CD14-positive monocyte (primary cell): ENCODE measurements around the gene FNDC3B. TPM values are rescaled to one million over a fixed set of nuclear protein-coding genes. Genes with fewer than 3 reads are reported as not detected.
A peak's percentile ranks its signal among the peaks of the same experiment; 100 is the strongest.

Experiments used
- DNase-seq, 3 donors: peaks; one replicate each; pipeline ENCODE4 v3.0.0-alpha.2; 2011 to 2022
- H2AFZ ChIP-seq: 2 replicates; pipeline ENCODE4 v1.6.0; 2012; ENCODE audit warnings: mild to moderate bottlenecking, low read depth, low read length, inconsistent platforms; ENCODE audit not compliant: insufficient read depth, poor library complexity, severe bottlenecking
- H3K27ac ChIP-seq, 2 donors: 1 replicate in 1 of 2; 2 replicates in 1 of 2; pipeline ENCODE4 v1.5.1; 2012 to 2013; ENCODE audit warnings: low read length in 2 of 2, control low read depth in 1 of 2, inconsistent platforms in 1 of 2, low read depth in 1 of 2, mild to moderate bottlenecking in 1 of 2
- H3K27me3 ChIP-seq, 2 donors: one replicate each; pipeline versions ENCODE4 v1.6.0 to v1.6.1; 2011 to 2013; ENCODE audit warnings: low read length in 2 of 2; ENCODE audit not compliant: control insufficient read depth in 2 of 2, insufficient read depth in 2 of 2
- H3K36me3 ChIP-seq, 2 donors: replicated peaks in 1 of 2; 1 replicate in 1 of 2; 2 replicates in 1 of 2; pipeline versions ENCODE4 v1.5.1 to v1.6.1; 2012 to 2013; ENCODE audit warnings: low read length in 2 of 2, control low read depth in 1 of 2, inconsistent platforms in 1 of 2, mild to moderate bottlenecking in 1 of 2; ENCODE audit not compliant: insufficient read depth in 2 of 2, control insufficient read depth in 1 of 2
- H3K4me1 ChIP-seq, 2 donors: 1 replicate in 1 of 2; 2 replicates in 1 of 2; pipeline versions ENCODE4 v1.5.1 to v1.6.1; 2012 to 2013; ENCODE audit warnings: low read length in 2 of 2, control low read depth in 1 of 2, inconsistent platforms in 1 of 2, mild to moderate bottlenecking in 1 of 2, moderate library complexity in 1 of 2; ENCODE audit not compliant: insufficient read depth in 2 of 2, control insufficient read depth in 1 of 2
- H3K4me2 ChIP-seq: replicated peaks from 2 replicates; pipeline ENCODE3; 2012; ENCODE audit warnings: low read length, moderate library complexity, mild to moderate bottlenecking; ENCODE audit not compliant: poor library complexity, severe bottlenecking; ENCODE audit errors: extremely low read depth
- H3K4me3 ChIP-seq, 3 experiments: fragments of 200-600 bp in 1 of 3; sonication (generic) in 1 of 3; replicated peaks in 1 of 3; 1 replicate in 2 of 3; 2 replicates in 1 of 3; pipeline ENCODE4 v1.5.1; 2011 to 2013; ENCODE audit warnings: low read length in 3 of 3, mild to moderate bottlenecking in 3 of 3, control low read depth in 2 of 3, low read depth in 2 of 3, inconsistent platforms in 1 of 3, moderate library complexity in 1 of 3
- H3K79me2 ChIP-seq: 2 replicates; pipeline ENCODE4 v1.6.0; 2012; ENCODE audit warnings: mild to moderate bottlenecking, control low read depth, inconsistent platforms, low read length, moderate library complexity; ENCODE audit not compliant: insufficient read depth
- H3K9ac ChIP-seq: 2 replicates; pipeline ENCODE4 v1.6.0; 2017; ENCODE audit warnings: low read length, mild to moderate bottlenecking; ENCODE audit not compliant: insufficient read depth, poor library complexity, severe bottlenecking
- H3K9me3 ChIP-seq, 2 donors: replicated peaks in 1 of 2; 1 replicate in 1 of 2; 2 replicates in 1 of 2; pipeline versions ENCODE4 v1.5.1 to v1.6.1; 2012 to 2013; ENCODE audit warnings: low read length in 2 of 2, control low read depth in 1 of 2; ENCODE audit not compliant: control insufficient read depth in 1 of 2, insufficient read depth in 1 of 2
- H4K20me1 ChIP-seq: 2 replicates; pipeline ENCODE4 v1.6.0; 2012; ENCODE audit warnings: mild to moderate bottlenecking, low read length, control low read depth, moderate library complexity; ENCODE audit not compliant: insufficient read depth
- H3K27ac Mint-ChIP-seq, 7 donors: one replicate each; pipeline ENCODE4 v1.8.0; 2020; ENCODE audit warnings: mild to moderate bottlenecking in 7 of 7, mixed read lengths in 7 of 7, moderate library complexity in 6 of 7, inconsistent platforms in 2 of 7
- H3K27me3 Mint-ChIP-seq, 3 donors: one replicate each; pipeline ENCODE4 v1.8.0; 2021 to 2022; ENCODE audit warnings: low read depth in 3 of 3, mild to moderate bottlenecking in 3 of 3, mixed read lengths in 3 of 3, moderate library complexity in 3 of 3, inconsistent platforms in 1 of 3
- H3K36me3 Mint-ChIP-seq, 2 donors: one replicate each; pipeline ENCODE4 v1.8.0; 2020; ENCODE audit warnings: mixed read lengths in 2 of 2, inconsistent platforms in 1 of 2, mild to moderate bottlenecking in 1 of 2
- H3K4me1 Mint-ChIP-seq: one replicate; pipeline ENCODE4 v1.8.0; 2020; ENCODE audit warnings: mild to moderate bottlenecking, mixed read lengths
- H3K4me3 Mint-ChIP-seq, 2 donors: one replicate each; pipeline ENCODE4 v1.8.0; 2020; ENCODE audit warnings: mild to moderate bottlenecking in 2 of 2, mixed read lengths in 2 of 2, moderate library complexity in 1 of 2
- H3K9me3 Mint-ChIP-seq, 7 donors: one replicate each; pipeline ENCODE4 v1.8.0; 2020 to 2022; ENCODE audit warnings: mixed read lengths in 7 of 7, mild to moderate bottlenecking in 6 of 7, moderate library complexity in 6 of 7, inconsistent platforms in 2 of 7
- WGBS: methylation state at CpG from one replicate; pipeline ENCODE4 v1.1.5; 2013; ENCODE audit warnings: missing lambda C conversion rate; ENCODE audit not compliant: insufficient coverage; 5-methylcytosine and 5-hydroxymethylcytosine counted together
- intact Hi-C, 2 donors: fragments of 100-400 bp; cut with micrococcal nuclease; formaldehyde crosslinking; loops; one replicate each; pipeline versions ENCODE4 v1.15.0 to v1.15.1; 2023
- polyA plus RNA-seq, 3 donors: library from polyadenylated mRNA; depleted of rRNA in 1 of 3; unstranded in 2 of 3; stranded (reverse) in 1 of 3; fragments of 300-500 nt in 2 of 3; fragments of >200 nt in 1 of 3; fragmentation: Illumina TruSeq in 2 of 3; gene quantifications; 1 replicate in 2 of 3; 2 replicates in 1 of 3; pipeline ENCODE4 v1.2.3, GENCODE V29; 2012 to 2021
- TF ChIP-seq, protein P1 (sequence below): fragments of 200-600 bp; IDR thresholded peaks from one replicate; pipeline ENCODE4 v1.8.0; 2022; ENCODE audit warnings: antibody characterized with exemption, mild to moderate bottlenecking

Gene FNDC3B
- polyA plus RNA-seq, 3 donors: 19.6 to 36.1 (median 25.7) TPM

DNA sequence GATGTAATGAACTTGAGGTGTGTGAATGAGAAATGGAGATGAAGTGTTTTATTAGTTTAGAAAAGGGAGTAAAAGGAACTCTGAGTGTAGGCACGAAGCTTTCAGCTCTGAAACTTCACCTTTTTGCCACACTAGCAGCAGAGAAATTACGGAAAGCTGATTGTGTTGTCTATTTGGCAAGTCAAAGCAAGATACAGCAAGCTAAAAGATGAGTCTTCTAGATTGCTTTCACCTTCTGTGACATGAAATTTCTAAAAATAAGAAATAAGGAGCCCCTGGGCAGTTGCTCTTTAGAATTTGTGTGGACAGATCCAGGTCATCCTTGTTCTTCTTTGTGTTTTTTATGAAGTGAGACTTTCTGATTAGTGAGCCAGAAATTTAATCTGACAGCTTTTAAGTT lies 143.4 kb downstream of the FNDC3B start:
- Mint-ChIP-seq H3K9me3 (no peaks in the 10 kb centered on the region), H3K4me3 (no peak overlapping the region), H3K4me1 (peaks cover 59% of the 10 kb centered on the region), H3K36me3 (peaks cover 19 to 25% of the 10 kb centered on the region in 2 donors), H3K27ac (peak overlapping the region in 5 of 7 donors; percentile 6 to 94 (median 20)), H3K27me3 (no peaks in the 10 kb centered on the region)
- peak overlapping the region in 1 of 2 donors; percentile 53 for H3K27ac ChIP-seq
- no peak overlapping the region for H2AFZ ChIP-seq
- H3K27me3 ChIP-seq: no peaks in the 10 kb centered on the region
- TF ChIP-seq, protein P1, sequence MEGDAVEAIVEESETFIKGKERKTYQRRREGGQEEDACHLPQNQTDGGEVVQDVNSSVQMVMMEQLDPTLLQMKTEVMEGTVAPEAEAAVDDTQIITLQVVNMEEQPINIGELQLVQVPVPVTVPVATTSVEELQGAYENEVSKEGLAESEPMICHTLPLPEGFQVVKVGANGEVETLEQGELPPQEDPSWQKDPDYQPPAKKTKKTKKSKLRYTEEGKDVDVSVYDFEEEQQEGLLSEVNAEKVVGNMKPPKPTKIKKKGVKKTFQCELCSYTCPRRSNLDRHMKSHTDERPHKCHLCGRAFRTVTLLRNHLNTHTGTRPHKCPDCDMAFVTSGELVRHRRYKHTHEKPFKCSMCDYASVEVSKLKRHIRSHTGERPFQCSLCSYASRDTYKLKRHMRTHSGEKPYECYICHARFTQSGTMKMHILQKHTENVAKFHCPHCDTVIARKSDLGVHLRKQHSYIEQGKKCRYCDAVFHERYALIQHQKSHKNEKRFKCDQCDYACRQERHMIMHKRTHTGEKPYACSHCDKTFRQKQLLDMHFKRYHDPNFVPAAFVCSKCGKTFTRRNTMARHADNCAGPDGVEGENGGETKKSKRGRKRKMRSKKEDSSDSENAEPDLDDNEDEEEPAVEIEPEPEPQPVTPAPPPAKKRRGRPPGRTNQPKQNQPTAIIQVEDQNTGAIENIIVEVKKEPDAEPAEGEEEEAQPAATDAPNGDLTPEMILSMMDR: no peak
- H3K4me1 ChIP-seq: peaks cover 33 to 42% of the 10 kb centered on the region in 2 donors
- intact Hi-C loops: loop anchor here in 1 of 2 donors (5.0 kb wide), 1 partner anchor 40 kb away; no protein-coding TSS in a partner anchor
- H4K20me1 ChIP-seq: peaks cover 100% of the 10 kb centered on the region
- H3K9me3 ChIP-seq: no peaks in the 10 kb centered on the region
- H3K9ac ChIP-seq: no peak overlapping the region
- DNase-seq: no peak
- H3K36me3 ChIP-seq: peaks cover 0 to 7% of the 10 kb centered on the region in 2 donors
- H3K79me2 ChIP-seq: peaks cover 100% of the 10 kb centered on the region
- no peak overlapping the region for H3K4me3 ChIP-seq
- H3K4me2 ChIP-seq: no peak overlapping the region
- WGBS: no CpG with 5 or more reads among the region's 2 CpGs

DNA sequence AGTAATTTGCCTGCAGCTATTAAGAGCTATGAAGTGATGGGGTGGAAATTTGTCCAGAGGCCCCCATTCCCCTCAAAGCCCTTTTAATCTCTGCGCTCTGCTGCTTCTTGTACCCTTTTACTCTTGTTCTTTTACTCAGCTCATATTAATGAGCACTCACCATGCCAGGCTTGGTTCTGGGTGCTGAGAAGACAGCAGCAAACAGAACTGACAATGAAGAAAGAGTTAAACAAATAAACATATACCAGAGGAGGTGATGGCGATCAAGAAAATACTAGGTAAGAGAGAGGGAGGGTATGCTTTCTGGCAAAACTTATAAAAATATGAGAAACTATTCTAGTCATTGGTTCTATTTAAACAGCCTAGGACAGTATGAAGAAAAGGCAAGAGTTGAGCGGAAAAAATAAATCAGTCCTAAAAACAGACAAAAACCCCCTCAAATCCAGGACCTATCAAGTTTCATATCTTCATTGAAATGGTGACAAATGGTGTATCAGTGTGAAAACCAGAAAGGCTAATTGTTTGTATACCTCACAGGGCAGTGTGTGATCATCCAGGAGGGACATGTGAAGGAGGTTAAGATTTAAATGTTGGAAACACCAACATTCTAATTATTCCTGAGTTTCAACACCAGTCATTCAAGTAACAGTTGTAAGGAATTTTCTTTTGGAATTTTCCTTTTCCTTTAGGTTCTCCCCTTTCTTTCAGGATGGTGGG lies 144.9 kb downstream of the FNDC3B start:
- Histone ChIP-seq H3K4me2 (no peak overlapping the region), H3K27me3 (no peaks in the 10 kb centered on the region), H3K9ac (no peak overlapping the region), H3K4me1 (peaks cover 29 to 38% of the 10 kb centered on the region in 2 donors), H4K20me1 (peaks cover 94% of the 10 kb centered on the region), H3K36me3 (no peaks in the 10 kb centered on the region), H3K4me3 (no peak overlapping the region), H3K79me2 (peaks cover 100% of the 10 kb centered on the region), H3K9me3 (no peaks in the 10 kb centered on the region), H3K27ac (no peak overlapping the region), H2AFZ (no peak overlapping the region)
- Mint-ChIP-seq H3K27me3 (no peaks in the 10 kb centered on the region), H3K9me3 (no peaks in the 10 kb centered on the region), H3K36me3 (peaks cover 18 to 25% of the 10 kb centered on the region in 2 donors), H3K4me3 (no peak overlapping the region), H3K4me1 (peaks cover 52% of the 10 kb centered on the region), H3K27ac (peak overlapping the region in 2 of 7 donors; percentile 53 to 65)
- TF ChIP-seq, protein P1: no peak
- no CpG with 5 or more reads among the region's 3 CpGs for WGBS
- no peak for DNase-seq
- intact Hi-C loops: loop anchor here in 1 of 2 donors (5.0 kb wide), 1 partner anchor 42 kb away; no protein-coding TSS in a partner anchor
